LHCN-M2 (cell line): Measurements from ENCODE around the gene MYH10. TPM values are rescaled to one million over a fixed set of nuclear protein-coding genes. Genes with fewer than 3 reads are reported as not detected.

Experiments
- DNase-seq: peaks from one replicate; pipeline ENCODE4 v3.0.0-alpha.2; 2012; ENCODE audit warnings: low read depth
- total RNA-seq: library from RNA; depleted of rRNA; stranded (reverse); fragments of >200 nt; gene quantifications from 2 replicates; pipeline ENCODE4 v1.2.3, GENCODE V29; 2014

MYH10 gene
- total RNA-seq, 1 experiment from 2014 or later: 40.4 TPM

DNA sequence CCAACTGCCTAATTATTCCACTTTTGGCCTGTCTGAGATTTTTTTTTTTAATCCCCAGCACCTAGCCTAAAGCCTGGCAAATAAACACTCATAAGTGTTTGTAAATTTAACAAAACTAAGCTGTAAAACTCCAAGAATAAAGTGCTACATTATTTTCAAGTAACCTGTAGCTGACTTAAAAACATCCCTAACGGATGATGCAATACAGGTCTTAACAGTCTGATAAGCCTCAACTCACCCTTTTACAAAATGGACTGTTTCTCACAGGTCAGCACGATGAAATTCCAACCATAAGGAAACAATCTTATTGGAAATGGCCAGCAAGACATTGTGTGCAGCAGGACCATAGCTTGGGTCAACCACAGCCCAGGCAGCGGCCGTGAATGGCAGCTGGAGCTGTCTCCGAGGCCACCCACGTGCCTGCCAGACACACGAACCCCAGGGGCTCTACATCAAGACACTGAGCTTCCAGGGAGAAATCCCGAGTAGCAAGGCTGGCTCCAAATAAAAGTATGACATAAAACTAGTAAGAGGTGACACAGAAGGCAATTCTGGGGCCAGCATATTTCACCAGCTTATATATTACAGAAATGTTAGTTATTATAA is 135.9 kb downstream of the MYH10 start:
- DNase-seq: no peak

GRCh38 chr17:8494021-8494420 is 136.5 kb downstream of the MYH10 start:
- no peak for DNase-seq

DNA sequence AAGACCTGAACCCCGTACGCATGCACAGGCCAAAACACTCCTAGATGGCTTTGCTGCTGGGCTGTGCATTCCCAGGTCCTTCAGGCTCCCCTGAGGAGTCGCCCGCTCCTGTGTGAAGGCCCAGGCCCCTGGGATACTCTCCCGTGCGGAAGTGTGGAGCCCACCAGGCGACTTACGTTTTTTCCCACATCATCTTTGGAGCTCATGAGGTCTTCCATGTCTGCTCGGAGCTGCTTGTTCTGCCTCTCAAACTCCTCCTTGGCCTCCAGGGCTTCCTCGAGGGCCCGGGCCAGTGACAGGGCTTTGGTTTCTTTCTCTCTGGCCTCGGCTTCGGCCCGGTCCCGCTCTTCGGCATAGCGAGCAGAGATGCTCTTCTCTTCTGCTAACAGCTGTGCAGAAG is 138.4 kb downstream of the MYH10 start:
- DNase-seq: no peak

DNA sequence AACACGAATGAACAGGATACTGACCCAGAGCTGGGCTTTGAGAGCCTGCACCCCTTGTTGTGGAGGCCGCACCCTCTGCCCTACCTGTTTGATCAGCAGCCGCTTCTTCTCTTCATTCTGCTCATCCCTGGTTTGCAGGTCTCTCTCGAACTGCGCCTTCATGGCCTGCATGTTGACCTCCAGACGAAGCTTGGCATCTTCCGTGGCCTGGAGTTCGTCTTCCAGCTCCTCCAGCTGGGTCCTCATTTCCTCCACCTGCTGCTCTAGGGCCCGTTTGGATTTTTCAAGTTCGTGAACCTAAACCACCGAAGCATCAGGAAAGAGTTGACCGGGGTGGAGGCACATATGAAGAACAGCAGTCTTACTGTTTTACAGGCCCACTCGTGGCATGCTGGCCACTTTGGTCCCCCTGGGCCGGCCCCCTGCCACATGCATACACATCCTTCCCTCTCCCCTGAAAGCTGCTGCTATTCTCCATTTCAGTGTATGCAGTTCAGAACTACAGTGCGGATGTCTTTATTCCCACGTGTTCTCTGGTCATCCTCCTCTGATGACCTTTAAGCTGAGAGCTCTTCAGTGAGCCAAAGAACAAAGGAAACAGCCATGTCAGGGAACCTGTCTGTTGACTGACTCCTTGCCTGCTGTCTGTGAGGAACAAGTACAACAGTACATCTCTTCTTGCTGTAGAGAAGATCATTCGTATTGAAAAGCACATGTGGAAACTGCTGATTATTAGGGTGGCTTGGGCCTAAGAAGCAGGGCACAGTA is 140.1 kb downstream of the MYH10 start:
- DNase-seq: no peak

GRCh38 chr17:8489841-8490240 is 140.7 kb downstream of the MYH10 start:
- DNase-seq: peak; percentile 68

GRCh38 chr17:8488901-8489300 is 141.6 kb downstream of the MYH10 start:
- DNase-seq: peak; percentile 95

- DNase-seq: no peak
Measured at GRCh38 chr17:8488491-8488890, 142.0 kb downstream of the MYH10 start.

- no peak for DNase-seq
Measured at GRCh38 chr17:8487743-8488142, 142.8 kb downstream of the MYH10 start.

DNA sequence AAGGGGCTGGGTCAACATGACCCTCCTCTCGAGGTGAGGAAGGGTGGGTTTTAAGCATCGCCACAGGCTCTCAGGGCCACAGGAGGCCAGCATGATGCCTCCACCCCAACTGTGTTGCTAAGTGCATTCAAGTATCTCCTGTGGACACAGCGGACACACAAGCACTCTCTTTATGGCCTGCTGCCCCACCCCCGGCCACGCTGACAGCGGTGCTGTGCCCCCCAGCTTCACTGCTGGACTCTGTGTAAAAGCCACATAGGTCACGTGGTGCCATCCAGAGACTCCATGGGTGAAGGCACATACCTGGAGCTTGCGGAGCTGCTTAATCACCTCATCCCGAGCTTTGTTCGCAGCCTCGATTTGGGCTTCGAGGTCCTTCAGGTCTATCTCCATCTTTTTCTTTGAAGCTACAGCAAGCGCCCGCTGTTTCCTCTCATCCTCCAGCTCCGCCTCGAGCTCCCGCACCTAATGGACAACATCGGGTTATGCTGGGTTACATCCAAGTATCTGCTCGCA is 143.3 kb downstream of the MYH10 start:
- no peak for DNase-seq

DNA sequence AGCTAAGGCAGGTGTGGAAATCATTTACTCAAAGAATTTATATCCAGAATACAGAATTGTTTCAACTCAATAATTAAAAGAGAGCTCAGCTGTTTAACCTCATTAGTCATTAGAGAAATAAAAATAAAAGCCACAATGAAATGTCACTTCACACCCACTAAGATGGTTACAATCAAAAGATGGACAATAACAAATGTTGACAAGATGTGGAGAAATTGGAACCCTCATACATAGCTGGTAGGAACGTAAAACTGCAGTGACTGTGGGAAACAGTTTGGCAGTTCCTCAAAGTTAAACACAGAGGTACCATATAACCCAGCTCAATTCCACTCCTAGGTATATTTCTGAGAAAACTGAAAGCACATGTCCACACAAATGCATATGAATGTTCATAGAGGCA is 145.0 kb downstream of the MYH10 start:
- DNase-seq: peak; percentile 34

DNA sequence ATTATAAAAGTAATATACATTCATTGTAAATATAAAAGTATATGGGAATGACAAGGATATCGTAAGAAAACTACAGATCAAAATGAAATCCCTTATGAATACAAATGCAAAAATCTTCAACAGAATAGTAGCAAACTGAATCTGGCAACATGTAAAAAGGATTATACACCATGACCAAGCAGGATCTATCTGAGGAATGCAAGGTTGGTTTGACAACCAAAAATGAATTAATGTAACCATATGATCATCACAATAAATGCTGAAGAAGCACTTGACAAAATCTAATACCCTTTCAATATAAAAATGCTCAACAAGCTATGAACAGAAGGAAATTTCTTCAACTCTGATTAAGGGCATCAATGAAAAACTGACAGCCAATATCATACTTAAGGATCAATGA is 146.1 kb downstream of the MYH10 start:
- DNase-seq: no peak

DNA sequence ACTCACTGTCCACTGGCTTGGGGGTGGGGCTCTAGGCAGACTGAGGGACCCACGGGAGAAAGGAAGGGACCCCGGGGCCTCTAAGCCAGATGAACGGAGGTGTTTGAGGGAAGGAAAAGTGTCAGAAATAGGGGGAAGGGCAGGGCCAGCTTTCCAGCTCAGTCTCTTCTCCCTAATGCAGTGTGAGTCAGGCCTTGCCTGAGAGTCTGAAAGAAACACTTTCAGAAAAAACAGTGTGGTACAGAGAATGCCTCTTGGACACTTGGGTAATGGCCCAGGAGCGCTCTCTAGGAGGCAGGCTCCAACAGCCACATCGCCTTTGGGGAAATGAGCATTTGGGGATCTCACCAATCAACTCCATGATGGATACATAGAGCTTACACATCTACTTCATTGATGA is 148.0 kb downstream of the MYH10 start:
- DNase-seq: no peak

- DNase-seq: no peak
Measured at GRCh38 chr17:8481703-8482102, 148.8 kb downstream of the MYH10 start.

- no peak for DNase-seq
Measured at GRCh38 chr17:8481089-8481488, 149.4 kb downstream of the MYH10 start.

DNA sequence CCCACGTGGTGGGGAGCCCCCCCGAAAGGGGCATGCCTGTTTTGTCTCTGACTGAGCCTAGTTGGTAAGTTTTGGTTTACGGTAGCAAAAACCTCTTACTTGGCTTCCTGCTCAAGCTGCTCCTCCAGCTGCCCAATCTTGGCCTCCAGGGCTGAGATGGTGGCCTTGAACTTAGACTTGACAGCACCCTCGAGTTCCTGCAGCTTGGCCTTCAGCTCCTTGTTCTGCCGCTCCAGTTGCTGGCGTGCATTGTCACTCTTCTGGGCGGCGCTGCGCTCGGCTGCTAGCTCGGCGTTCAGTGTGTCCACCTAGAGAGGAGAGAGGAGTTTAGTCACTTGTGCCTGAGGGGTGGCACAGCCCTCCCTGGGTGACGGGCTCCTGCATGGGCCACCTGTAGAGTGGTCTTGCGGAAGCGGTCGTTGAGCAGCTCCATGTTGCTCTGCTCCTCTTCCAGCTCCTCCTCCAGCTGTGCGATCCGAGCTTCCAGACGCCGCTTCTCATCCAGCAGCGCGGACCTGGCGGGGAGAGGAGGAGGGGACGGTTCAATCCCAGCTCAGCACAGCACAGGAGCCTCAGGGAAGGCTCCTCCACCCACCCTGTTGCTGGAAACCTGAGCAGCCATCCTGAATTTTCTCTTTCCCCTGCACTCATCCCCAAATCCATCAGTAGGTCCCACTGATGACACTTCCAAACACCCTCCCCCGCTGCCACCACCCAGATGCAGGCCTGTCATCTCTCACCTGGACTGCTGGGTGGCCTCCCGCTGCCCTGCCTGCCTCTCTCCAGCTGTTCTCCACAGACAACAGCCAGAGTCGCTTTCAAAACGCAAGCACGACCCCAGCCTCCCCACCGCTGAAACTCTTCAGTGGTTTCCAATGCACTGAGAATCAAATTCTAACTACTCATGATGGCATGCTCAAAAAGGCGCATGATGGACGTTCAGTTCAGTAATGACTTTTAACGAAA is 150.2 kb downstream of the MYH10 start:
- DNase-seq: no peak

DNA sequence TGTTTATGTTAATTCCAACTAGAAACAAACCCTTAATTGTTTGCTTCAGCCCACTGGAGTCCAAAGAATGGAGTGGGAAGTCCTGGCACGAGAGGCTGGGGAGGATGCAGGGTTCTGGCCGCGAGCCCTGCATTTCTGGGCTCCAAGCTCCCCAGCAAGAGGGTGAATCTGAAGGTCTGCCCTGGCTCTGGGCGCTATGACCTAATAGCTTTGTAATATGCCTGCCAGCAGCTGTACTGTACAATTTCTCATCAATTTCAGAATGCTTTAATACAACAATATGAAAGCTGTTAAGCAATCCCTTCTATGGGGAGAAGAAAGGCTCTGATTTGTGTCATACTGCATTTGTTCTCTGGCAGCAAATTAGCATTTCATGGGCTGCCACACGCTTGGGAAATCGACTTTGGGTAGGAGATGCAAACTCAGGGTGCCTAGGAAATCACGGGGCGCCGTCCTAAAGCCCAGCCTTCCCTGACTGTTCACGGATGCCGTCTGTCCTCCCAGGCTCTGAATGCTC is 151.0 kb downstream of the MYH10 start:
- peak; percentile 58 for DNase-seq

DNA sequence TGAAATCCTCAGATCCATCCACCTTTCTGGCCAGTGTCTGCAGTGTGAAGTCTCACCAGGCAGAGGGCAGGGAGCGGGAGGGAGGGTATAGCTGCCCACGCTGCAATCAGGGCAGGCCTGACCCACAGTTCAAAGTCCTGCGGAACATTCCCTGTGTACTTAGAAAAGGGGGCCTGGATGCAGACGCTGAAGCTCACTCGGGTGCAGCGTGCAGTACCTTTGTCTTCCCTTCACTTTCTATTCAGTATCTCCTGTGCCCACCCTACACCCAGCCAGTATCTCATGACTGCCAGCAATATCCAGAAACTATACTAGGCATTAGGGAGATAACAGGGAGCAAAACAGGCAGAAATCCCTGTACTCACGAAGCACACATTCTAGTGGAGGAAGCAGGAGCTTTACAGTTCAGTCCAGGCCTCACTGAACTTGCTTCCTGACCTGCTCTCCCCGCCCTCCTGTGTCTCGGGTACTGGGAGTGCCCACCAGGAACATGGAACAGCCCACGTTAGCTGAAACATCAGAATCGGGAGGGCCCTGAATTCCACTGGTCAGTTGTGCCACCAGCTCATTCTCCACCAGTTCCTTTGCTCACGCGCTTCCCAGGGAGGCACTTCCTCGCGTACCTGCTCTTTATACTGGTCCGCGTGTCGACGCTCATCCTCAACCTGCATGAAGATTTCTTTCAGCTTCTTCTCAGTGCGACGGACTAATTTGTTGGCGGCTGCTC is 152.6 kb downstream of the MYH10 start:
- DNase-seq: no peak

- DNase-seq: no peak
Measured at GRCh38 chr17:8477171-8477570, 153.4 kb downstream of the MYH10 start.

- no peak for DNase-seq
Measured at GRCh38 chr17:8476741-8477140, 153.8 kb downstream of the MYH10 start.

DNA sequence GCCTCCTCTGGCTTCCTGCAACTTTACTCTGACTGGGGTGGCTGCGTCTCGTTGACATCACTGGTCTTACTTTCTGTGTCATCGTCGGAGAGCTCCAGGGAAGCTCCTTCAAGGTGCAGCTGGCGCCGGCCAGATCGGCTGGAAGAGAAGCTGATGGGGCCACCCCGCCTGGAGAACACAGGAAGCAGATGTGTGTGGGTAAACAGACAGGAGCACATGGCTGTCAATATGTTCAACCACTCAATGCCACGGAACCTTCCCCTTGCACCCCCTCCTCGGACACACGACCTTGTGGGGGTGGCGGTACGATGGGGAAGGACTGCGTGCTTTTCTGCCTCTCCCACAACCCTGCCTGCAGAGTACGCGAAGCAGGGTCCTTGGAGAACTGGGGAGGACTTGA is 154.7 kb downstream of the MYH10 start:
- DNase-seq: no peak

GRCh38 chr17:8475227-8475626 is 155.3 kb downstream of the MYH10 start:
- DNase-seq: no peak
